Tibial artery (tissue), 4 donors: ENCODE results near the gene CHCHD1.
"Not testable (repeated sequence)": the region's sequence is repeated elsewhere in the genome, so short reads cannot be mapped to it uniquely, and the experiment has no call there.

Source experiments
- DNase-seq, 2 donors: peaks; one replicate each; pipeline ENCODE4 v3.0.0-alpha.2; 2019
- H3K27ac ChIP-seq, 2 donors: fragments of 200-600 bp; sonication (generic) in 1 of 2; 1 replicate in 1 of 2; 2 replicates in 1 of 2; pipeline ENCODE4 v1.5.1; 2018 to 2019; ENCODE audit warnings: mild to moderate bottlenecking in 1 of 2
- H3K27me3 ChIP-seq, 2 donors: fragments of 200-600 bp; sonication (generic) in 1 of 2; one replicate each; pipeline versions ENCODE4 v1.5.1 to v1.6.0; 2016 to 2019
- H3K36me3 ChIP-seq, 3 donors: fragments of 200-600 bp; sonication (generic) in 2 of 3; one replicate each; pipeline ENCODE4 v1.5.1; 2016 to 2019; ENCODE audit warnings: mild to moderate bottlenecking in 2 of 3
- H3K4me1 ChIP-seq, 4 donors: fragments of 200-600 bp; sonication (generic) in 2 of 4; 1 replicate in 3 of 4; 2 replicates in 1 of 4; pipeline ENCODE4 v1.5.1; 2016 to 2019
- H3K4me3 ChIP-seq, 2 donors: fragments of 200-600 bp; sonication (generic) in 1 of 2; 1 replicate in 1 of 2; 2 replicates in 1 of 2; pipeline ENCODE4 v1.5.1; 2018 to 2019; ENCODE audit warnings: mild to moderate bottlenecking in 2 of 2
- H3K9me3 ChIP-seq, 3 donors: fragments of 200-600 bp; sonication (generic) in 1 of 3; one replicate each; pipeline ENCODE4 v1.5.1; 2016 to 2019
- intact Hi-C: fragments of 100-400 bp; cut with DNase I; formaldehyde crosslinking; loops from one replicate; pipeline ENCODE4 v1.15.0; 2023; ENCODE audit warnings: low total_unique reads
- TF ChIP-seq, protein P1 (sequence below), 2 experiments: fragments of 200-600 bp in 1 of 2; fragments of 450-650 bp in 1 of 2; IDR thresholded peaks; one replicate each; pipeline ENCODE4 v1.5.1; 2017 to 2019; ENCODE audit warnings: antibody characterized with exemption in 2 of 2, mild to moderate bottlenecking in 1 of 2, moderate library complexity in 1 of 2

The CHCHD1 gene

DNA sequence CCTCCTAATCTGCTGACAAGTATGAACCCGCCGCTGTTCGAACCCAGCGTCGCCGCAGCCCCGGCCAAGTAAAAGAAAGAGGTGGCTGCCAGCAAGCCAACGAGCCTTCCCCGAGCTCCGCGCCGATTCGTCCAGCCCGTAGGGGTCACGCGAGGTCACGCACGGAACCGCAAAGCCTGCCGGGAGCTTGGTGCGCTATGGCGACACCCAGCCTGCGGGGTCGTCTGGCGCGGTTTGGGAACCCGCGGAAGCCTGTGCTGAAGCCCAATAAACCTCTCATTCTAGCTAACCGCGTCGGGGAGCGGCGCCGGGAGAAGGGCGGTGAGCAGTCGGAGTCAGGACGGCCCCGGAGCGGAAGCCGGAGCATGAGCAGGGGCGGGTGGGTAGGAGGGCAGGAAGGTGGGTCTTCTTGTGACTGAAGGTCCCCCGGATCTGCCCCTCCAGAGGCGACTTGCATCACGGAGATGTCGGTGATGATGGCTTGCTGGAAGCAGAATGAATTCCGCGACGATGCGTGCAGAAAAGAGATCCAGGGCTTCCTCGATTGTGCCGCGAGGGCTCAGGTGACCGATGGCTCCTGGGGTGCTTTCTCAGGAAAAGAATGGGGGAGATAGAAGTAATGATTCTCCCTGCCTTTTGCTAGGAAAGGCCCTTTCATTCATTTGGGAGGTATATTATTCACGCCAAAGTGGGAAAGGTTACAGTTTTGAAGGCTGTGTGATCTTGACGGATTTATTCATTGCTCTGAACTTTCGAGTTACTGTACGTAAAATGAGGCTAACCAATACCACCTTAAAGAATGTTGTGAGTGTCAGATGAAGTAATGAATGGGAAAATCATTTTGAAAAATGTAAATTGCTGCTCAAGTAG lies at the start of gene CHCHD1:
Gene CHCHD1, plus strand, starts transcription at position 170 of the 870 bp plus-strand sequence. Its CDS starts 28 bp downstream, at position 198.
- intact Hi-C loops: loop anchor here (10.0 kb wide), 1 partner anchor 93 kb away; the partner anchor contains the start of gene CAMK2G
- H3K36me3 ChIP-seq: peaks cover 7 to 25% (median 8%) of the 10 kb centered on the region in 3 donors
- H3K4me3 ChIP-seq: peak within 1 kb of the TSS; percentile 86 to 93
- peak within 1 kb of the TSS; percentile 96 to 97 for H3K27ac ChIP-seq
- peaks cover 9 to 49% (median 38%) of the 10 kb centered on the region in 4 donors for H3K4me1 ChIP-seq
- H3K9me3 ChIP-seq: no peaks in the 10 kb centered on the region
- DNase-seq: peak; percentile 90 to 96
- no peaks in the 10 kb centered on the region for H3K27me3 ChIP-seq
- TF ChIP-seq, protein P1, sequence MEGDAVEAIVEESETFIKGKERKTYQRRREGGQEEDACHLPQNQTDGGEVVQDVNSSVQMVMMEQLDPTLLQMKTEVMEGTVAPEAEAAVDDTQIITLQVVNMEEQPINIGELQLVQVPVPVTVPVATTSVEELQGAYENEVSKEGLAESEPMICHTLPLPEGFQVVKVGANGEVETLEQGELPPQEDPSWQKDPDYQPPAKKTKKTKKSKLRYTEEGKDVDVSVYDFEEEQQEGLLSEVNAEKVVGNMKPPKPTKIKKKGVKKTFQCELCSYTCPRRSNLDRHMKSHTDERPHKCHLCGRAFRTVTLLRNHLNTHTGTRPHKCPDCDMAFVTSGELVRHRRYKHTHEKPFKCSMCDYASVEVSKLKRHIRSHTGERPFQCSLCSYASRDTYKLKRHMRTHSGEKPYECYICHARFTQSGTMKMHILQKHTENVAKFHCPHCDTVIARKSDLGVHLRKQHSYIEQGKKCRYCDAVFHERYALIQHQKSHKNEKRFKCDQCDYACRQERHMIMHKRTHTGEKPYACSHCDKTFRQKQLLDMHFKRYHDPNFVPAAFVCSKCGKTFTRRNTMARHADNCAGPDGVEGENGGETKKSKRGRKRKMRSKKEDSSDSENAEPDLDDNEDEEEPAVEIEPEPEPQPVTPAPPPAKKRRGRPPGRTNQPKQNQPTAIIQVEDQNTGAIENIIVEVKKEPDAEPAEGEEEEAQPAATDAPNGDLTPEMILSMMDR (IDR thresholded peaks at IDR 0.05): no peak

DNA sequence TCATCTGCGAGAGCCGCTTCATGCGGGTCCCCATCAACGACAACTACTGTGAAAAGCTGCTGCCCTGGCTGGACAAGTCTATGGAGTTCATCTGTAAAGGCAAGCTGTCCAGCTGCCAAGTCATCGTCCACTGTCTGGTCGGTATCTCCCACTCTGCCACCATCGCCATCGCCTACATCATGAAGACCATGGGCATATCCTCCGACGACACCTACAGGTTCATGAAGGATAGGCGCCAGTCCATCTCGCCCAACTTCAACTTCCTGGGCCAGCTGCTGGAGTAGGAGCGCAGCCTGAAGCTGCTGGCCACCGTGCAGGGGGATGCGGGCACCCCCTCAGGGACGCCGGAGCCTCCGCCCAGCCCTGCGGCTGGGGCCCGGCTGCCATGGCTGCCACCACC lies 49.4 kb upstream of the CHCHD1 start:
- DNase-seq: no peak
- H3K9me3 ChIP-seq: no peaks in the 10 kb centered on the region
- TF ChIP-seq, protein P1 (IDR thresholded peaks at IDR 0.05): no peak
- intact Hi-C loops: no loop called here
- peaks cover 5 to 54% (median 19%) of the 10 kb centered on the region in 3 donors for H3K36me3 ChIP-seq
- peaks cover 0 to 56% (median 33%) of the 10 kb centered on the region in 4 donors for H3K4me1 ChIP-seq
- no peak overlapping the region for H3K27ac ChIP-seq
- no peaks in the 10 kb centered on the region for H3K27me3 ChIP-seq
- H3K4me3 ChIP-seq: no peak overlapping the region

DNA sequence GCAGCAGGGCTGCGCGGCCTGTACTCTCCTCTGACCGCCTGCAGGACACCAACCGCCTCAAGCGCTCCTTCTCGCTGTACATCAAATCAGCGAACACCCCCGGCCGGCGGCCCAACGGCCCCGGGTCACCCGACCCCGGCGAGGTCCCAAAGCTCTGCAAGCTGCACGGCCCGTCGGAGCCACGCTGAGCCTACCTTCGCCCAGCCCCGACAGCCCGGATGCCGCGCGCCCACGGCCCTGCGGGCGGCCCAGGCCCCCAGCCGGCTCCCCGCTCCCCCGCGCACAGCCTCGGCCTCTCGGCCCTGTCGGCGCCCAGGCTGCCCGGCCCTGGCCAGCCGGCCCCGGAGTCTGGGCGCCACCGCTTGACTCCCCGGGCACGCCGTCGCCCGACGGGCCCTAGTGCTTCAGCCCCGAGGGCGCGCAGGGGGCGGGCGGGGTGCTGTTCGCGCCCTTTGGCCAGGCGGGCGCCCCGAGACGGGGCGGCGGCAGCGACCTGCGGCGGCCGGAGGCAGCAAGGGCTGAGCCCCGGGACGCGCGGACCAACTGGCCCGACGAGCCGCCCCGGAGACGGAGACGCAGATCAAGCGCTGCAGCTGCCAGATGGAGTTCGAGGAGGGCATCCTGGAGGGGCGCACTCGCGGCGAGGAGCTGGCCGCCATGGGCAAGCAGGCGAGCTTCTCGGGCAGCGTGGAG lies 48.8 kb upstream of the CHCHD1 start:
- intact Hi-C loops: no loop called here

DNA sequence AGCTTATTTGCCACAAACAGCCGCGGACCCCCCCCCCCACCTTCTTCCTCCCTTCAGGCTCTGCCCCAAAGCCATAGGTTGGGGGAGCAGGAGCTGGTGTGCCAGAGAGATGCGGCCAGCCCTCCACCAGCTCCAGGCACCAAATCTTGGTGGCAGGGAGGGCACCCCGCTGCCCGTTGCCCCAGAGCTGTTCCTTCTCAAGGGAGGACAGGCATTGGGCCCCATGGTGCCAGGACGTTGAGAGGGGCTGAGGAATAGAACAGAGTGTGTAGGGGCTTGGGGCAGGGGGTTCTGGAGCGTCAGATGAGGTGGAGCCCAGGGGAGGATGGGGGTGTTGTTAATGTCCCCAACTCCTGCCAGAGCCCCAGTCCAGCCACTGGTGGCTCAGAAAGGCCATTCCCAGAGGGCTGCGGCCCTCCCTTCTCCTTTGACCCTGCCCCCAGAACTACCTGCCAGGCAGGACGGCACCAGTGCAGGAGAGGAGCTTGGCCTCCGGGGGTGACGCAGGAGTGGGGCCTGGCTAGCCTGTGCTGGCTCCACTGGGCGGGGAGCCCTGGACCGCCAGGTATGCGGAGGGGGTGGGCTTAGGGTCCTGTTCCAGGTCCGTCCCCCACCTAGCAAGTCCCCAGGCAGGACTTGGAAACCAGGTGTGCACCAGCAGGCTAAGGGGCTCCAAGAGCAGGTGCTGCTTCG lies 47.7 kb upstream of the CHCHD1 start:
- peaks cover 0 to 47% (median 33%) of the 10 kb centered on the region in 4 donors for H3K4me1 ChIP-seq
- no peak for DNase-seq
- H3K9me3 ChIP-seq: no peaks in the 10 kb centered on the region
- peaks cover 5 to 60% (median 22%) of the 10 kb centered on the region in 3 donors for H3K36me3 ChIP-seq
- H3K27me3 ChIP-seq: no peaks in the 10 kb centered on the region
- intact Hi-C loops: no loop called here
- TF ChIP-seq, protein P1 (IDR thresholded peaks at IDR 0.05): no peak
- H3K27ac ChIP-seq: no peak overlapping the region
- no peak overlapping the region for H3K4me3 ChIP-seq

More for the DNA sequence above, 48.8 kb upstream of the CHCHD1 start:
- no peak for DNase-seq
- Histone ChIP-seq H3K36me3 (peaks cover 5 to 57% (median 22%) of the 10 kb centered on the region in 3 donors), H3K27ac (no peak overlapping the region), H3K9me3 (no peaks in the 10 kb centered on the region), H3K4me1 (peaks cover 0 to 56% (median 33%) of the 10 kb centered on the region in 4 donors), H3K4me3 (no peak overlapping the region), H3K27me3 (no peaks in the 10 kb centered on the region)
- TF ChIP-seq, protein P1 (IDR thresholded peaks at IDR 0.05): no peak

DNA sequence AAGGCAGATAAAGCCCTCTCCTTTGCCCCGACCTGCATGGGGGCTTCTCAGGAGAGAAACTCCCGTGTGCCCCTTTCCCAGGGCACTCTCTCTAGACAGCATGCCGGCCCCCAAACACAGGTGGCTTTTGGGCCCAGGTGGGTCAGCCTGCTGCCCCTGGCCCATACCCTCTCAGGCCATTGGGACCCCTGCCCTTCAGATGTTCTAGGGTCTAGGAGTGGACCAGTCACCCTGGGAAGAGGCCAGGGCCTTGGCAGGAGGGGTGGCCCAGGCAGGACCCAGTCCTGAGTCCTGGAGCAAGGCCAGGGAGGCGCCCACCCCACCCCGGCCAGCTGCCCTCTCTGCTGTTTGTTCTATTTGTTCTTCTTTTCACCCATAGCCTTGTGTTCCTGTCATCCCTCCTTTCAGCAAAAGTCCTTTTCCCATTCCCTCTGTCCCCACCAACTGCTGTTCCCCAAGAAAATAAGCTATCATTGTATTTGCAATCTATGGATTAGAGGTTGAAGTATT lies 47.0 kb upstream of the CHCHD1 start:
- Histone ChIP-seq H3K9me3 (no peaks in the 10 kb centered on the region), H3K4me1 (peaks cover 0 to 42% (median 32%) of the 10 kb centered on the region in 4 donors), H3K27me3 (no peaks in the 10 kb centered on the region), H3K36me3 (peaks cover 5 to 66% (median 22%) of the 10 kb centered on the region in 3 donors), H3K4me3 (no peak overlapping the region), H3K27ac (no peak overlapping the region)
- TF ChIP-seq, protein P1 (IDR thresholded peaks at IDR 0.05): no peak
- DNase-seq: no peak
- intact Hi-C loops: no loop called here

DNA sequence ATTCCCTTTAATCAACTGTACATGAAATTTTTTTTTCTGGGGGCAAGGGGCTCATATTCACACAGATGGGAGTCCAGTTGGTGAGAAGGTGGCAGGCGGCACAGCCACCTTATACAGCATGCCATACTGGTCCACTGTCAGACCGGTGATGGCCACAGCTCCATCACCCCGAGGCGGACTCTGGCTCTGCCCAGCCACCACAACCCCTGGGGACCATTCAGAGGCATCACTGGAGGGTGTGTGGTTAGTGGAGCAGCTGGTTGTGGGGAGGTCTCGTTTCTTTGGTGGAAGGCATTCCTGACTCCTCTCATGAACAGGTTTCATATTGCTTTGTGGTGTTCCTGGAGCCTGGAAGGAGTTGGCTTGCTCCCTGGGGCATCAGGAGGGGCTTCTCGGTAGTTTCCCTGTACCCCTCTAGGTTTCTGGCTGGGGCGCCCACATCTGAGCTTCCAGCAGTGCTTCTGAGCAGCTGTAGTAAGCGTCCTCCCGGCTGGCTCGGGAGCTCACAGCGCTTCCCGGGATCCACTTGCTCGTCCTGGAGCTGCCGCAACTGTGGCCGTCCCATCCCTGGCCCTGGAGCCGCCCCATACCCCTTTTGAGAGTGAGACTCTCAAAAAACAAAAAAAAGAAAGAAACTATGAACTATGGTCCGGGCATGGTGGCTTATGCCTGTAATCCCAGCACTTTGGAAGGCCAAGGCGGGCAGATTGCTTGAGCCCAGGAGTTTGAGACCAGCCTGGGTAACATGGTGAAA lies 41.2 kb upstream of the CHCHD1 start:
- H3K9me3 ChIP-seq, H3K4me3 ChIP-seq, DNase-seq, intact Hi-C loops, H3K27me3 ChIP-seq, H3K27ac ChIP-seq: not testable (repeated sequence)
- Histone ChIP-seq H3K36me3 (peaks cover 0 to 37% (median 6%) of the 10 kb centered on the region in 3 donors), H3K4me1 (peaks cover 0 to 23% (median 18%) of the 10 kb centered on the region in 4 donors)
